ENCODE measurements around the gene C22orf42. TPM values are rescaled to one million over a fixed set of nuclear protein-coding genes. Genes with fewer than 3 reads are reported as not detected.

Gene C22orf42
- not detected in 2 replicates for total RNA-seq

- Mint-ChIP-seq H3K4me1 (ENCODE audit: low read depth) (peaks cover 10% of the 10 kb centered on the region), H3K27ac (no peak within 1 kb of the TSS), H3K9me3 (no peaks in the 10 kb centered on the region), H3K27me3 (ENCODE audit: low read depth) (peaks cover 22% of the 10 kb centered on the region), H3K36me3 (ENCODE audit: low read depth) (no peaks in the 10 kb centered on the region), H3K4me3 (ENCODE audit: low read depth) (no peak within 1 kb of the TSS)
- intact Hi-C loops (cut with micrococcal nuclease) = no loop called here
- DNase-seq (ENCODE audit: low spot score) = no peak
Observed at GRCh38 chr22:32158712-32159533, at the start of gene C22orf42. TSS of gene C22orf42 (minus strand) at chr22:32159303. CDS start at chr22:32159215, 88 bp downstream.

GRCh38 chr22:32208681-32209080 lies 49.6 kb upstream of the C22orf42 start:
- Mint-ChIP-seq H3K9me3 (no peaks in the 10 kb centered on the region), H3K27me3 (ENCODE audit: low read depth) (peaks cover 3% of the 10 kb centered on the region), H3K4me1 (ENCODE audit: low read depth) (peaks cover 4% of the 10 kb centered on the region), H3K36me3 (ENCODE audit: low read depth) (no peaks in the 10 kb centered on the region), H3K27ac (no peak overlapping the region), H3K4me3 (ENCODE audit: low read depth) (no peak overlapping the region)
- no peak for DNase-seq (ENCODE audit: low spot score)
- intact Hi-C loops (cut with micrococcal nuclease) = loop anchor here (5.0 kb wide), 2 partner anchors 66 to 231 kb away; no protein-coding TSS in a partner anchor

GRCh38 chr22:32207971-32208480 lies 48.9 kb upstream of the C22orf42 start:
- Mint-ChIP-seq H3K27ac (no peak overlapping the region), H3K27me3 (ENCODE audit: low read depth) (peaks cover 8% of the 10 kb centered on the region), H3K4me3 (ENCODE audit: low read depth) (no peak overlapping the region), H3K4me1 (ENCODE audit: low read depth) (peaks cover 6% of the 10 kb centered on the region), H3K36me3 (ENCODE audit: low read depth) (no peaks in the 10 kb centered on the region), H3K9me3 (no peaks in the 10 kb centered on the region)
- no peak for DNase-seq (ENCODE audit: low spot score)
- intact Hi-C loops (cut with micrococcal nuclease) = loop anchor here (5.0 kb wide), 2 partner anchors 66 to 231 kb away; no protein-coding TSS in a partner anchor

GRCh38 chr22:32206774-32207758 lies 48.0 kb upstream of the C22orf42 start:
- peaks cover 12% of the 10 kb centered on the region for H3K27me3 Mint-ChIP-seq (ENCODE audit: low read depth)
- DNase-seq (ENCODE audit: low spot score) = peak; percentile 40
- H3K27ac Mint-ChIP-seq = no peak overlapping the region
- peaks cover 12% of the 10 kb centered on the region for H3K4me1 Mint-ChIP-seq (ENCODE audit: low read depth)
- no peaks in the 10 kb centered on the region for H3K36me3 Mint-ChIP-seq (ENCODE audit: low read depth)
- intact Hi-C loops (cut with micrococcal nuclease) = loop anchor here (5.0 kb wide), 2 partner anchors 65 to 230 kb away; no protein-coding TSS in a partner anchor
- no peaks in the 10 kb centered on the region for H3K9me3 Mint-ChIP-seq
- H3K4me3 Mint-ChIP-seq (ENCODE audit: low read depth) = no peak overlapping the region

GRCh38 chr22:32205974-32206773 lies 47.1 kb upstream of the C22orf42 start:
- H3K27me3 Mint-ChIP-seq (ENCODE audit: low read depth) = peaks cover 13% of the 10 kb centered on the region
- H3K9me3 Mint-ChIP-seq = no peaks in the 10 kb centered on the region
- no peaks in the 10 kb centered on the region for H3K36me3 Mint-ChIP-seq (ENCODE audit: low read depth)
- intact Hi-C loops (cut with micrococcal nuclease) = loop anchor here (5.0 kb wide), 2 partner anchors 64 to 229 kb away; no protein-coding TSS in a partner anchor
- DNase-seq (ENCODE audit: low spot score) = no peak
- H3K27ac Mint-ChIP-seq = no peak overlapping the region
- H3K4me1 Mint-ChIP-seq (ENCODE audit: low read depth) = peaks cover 13% of the 10 kb centered on the region
- no peak overlapping the region for H3K4me3 Mint-ChIP-seq (ENCODE audit: low read depth)

- H3K9me3 Mint-ChIP-seq = no peaks in the 10 kb centered on the region
- peaks cover 17% of the 10 kb centered on the region for H3K4me1 Mint-ChIP-seq (ENCODE audit: low read depth)
- no peak for DNase-seq (ENCODE audit: low spot score)
- intact Hi-C loops (cut with micrococcal nuclease) = loop anchor here (5.0 kb wide), 3 partner anchors 63 to 267 kb away; partner anchors contain the start of gene FBXO7
- H3K4me3 Mint-ChIP-seq (ENCODE audit: low read depth) = peak within 1 kb of the TSS; percentile 38
- peaks cover 13% of the 10 kb centered on the region for H3K27me3 Mint-ChIP-seq (ENCODE audit: low read depth)
- H3K27ac Mint-ChIP-seq = no peak within 1 kb of the TSS
- no peaks in the 10 kb centered on the region for H3K36me3 Mint-ChIP-seq (ENCODE audit: low read depth)
Observed at GRCh38 chr22:32204856-32205722, 46.0 kb upstream of the C22orf42 start, which contains the start of gene RFPL2. TSS of gene RFPL2 (minus strand) at chr22:32205073. CDS start at chr22:32202451, 2,622 bp downstream.

GRCh38 chr22:32204040-32204855 lies 45.1 kb upstream of the C22orf42 start:
- H3K27ac Mint-ChIP-seq = no peak overlapping the region
- peak overlapping the region; percentile 31 for H3K4me3 Mint-ChIP-seq (ENCODE audit: low read depth)
- peaks cover 13% of the 10 kb centered on the region for H3K27me3 Mint-ChIP-seq (ENCODE audit: low read depth)
- no peaks in the 10 kb centered on the region for H3K9me3 Mint-ChIP-seq
- intact Hi-C loops (cut with micrococcal nuclease) = loop anchor here (5.0 kb wide), 1 partner anchor 268 kb away; the partner anchor contains the start of gene FBXO7
- H3K36me3 Mint-ChIP-seq (ENCODE audit: low read depth) = no peaks in the 10 kb centered on the region
- peaks cover 17% of the 10 kb centered on the region for H3K4me1 Mint-ChIP-seq (ENCODE audit: low read depth)
- no peak for DNase-seq (ENCODE audit: low spot score)

GRCh38 chr22:32203181-32204039 lies 44.3 kb upstream of the C22orf42 start:
- intact Hi-C loops (cut with micrococcal nuclease) = loop anchor here (5.0 kb wide), 1 partner anchor 269 kb away; the partner anchor contains the start of gene FBXO7
- Mint-ChIP-seq H3K36me3 (ENCODE audit: low read depth) (no peaks in the 10 kb centered on the region), H3K27me3 (ENCODE audit: low read depth) (peaks cover 13% of the 10 kb centered on the region), H3K9me3 (no peaks in the 10 kb centered on the region), H3K4me3 (ENCODE audit: low read depth) (peak overlapping the region; percentile 26), H3K4me1 (ENCODE audit: low read depth) (peaks cover 17% of the 10 kb centered on the region), H3K27ac (no peak overlapping the region)
- DNase-seq (ENCODE audit: low spot score) = no peak

- H3K36me3 Mint-ChIP-seq (ENCODE audit: low read depth) = no peaks in the 10 kb centered on the region
- peak overlapping the region; percentile 26 for H3K4me3 Mint-ChIP-seq (ENCODE audit: low read depth)
- H3K27me3 Mint-ChIP-seq (ENCODE audit: low read depth) = peaks cover 13% of the 10 kb centered on the region
- DNase-seq (ENCODE audit: low spot score) = no peak
- H3K9me3 Mint-ChIP-seq = no peaks in the 10 kb centered on the region
- H3K27ac Mint-ChIP-seq = no peak overlapping the region
- peaks cover 17% of the 10 kb centered on the region for H3K4me1 Mint-ChIP-seq (ENCODE audit: low read depth)
- intact Hi-C loops (cut with micrococcal nuclease) = loop anchor here (5.0 kb wide), 1 partner anchor 270 kb away; the partner anchor contains the start of gene FBXO7
Observed at GRCh38 chr22:32202539-32203180, 43.6 kb upstream of the C22orf42 start.

All from activated T-helper 2 cell treated with anti-CD3 and anti-CD28 coated beads, Interferon-gamma antibody, Interleukin-2, Interleukin-4, amounts not matched to agents 10 μg/mL and 5 μg/mL and 100 μg/mL, durations not matched to agents 14 hours and 24 hours and 36 hours (primary cell).